GM18526 (cell line): ENCODE data around the gene CCDC86.

ENCODE experiments used
- POLR2A ChIP-seq: IDR thresholded peaks from 3 replicates; pipeline ENCODE4 v1.6.1; 2011; ENCODE audit not compliant: insufficient read length; ENCODE audit errors: extremely low read depth

The CCDC86 gene

GRCh38 chr11:60821827-60822599, 19.9 kb upstream of the CCDC86 start:
- no peak for TF ChIP-seq POLR2A

- no peak for TF ChIP-seq POLR2A
Measured at GRCh38 chr11:60825118-60825517, 16.8 kb upstream of the CCDC86 start.

GRCh38 chr11:60825790-60826189, 16.1 kb upstream of the CCDC86 start:
- no peak for TF ChIP-seq POLR2A

GRCh38 chr11:60830478-60831142, 11.3 kb upstream of the CCDC86 start:
- TF ChIP-seq POLR2A = no peak

GRCh38 chr11:60831143-60831500, 10.8 kb upstream of the CCDC86 start:
- TF ChIP-seq POLR2A = no peak

- no peak for TF ChIP-seq POLR2A
Measured at GRCh38 chr11:60831501-60832079, 10.3 kb upstream of the CCDC86 start.

GRCh38 chr11:60834742-60835533, 7.0 kb upstream of the CCDC86 start:
- no peak for TF ChIP-seq POLR2A

- no peak for TF ChIP-seq POLR2A
Measured at GRCh38 chr11:60835534-60835846, 6.4 kb upstream of the CCDC86 start.

GRCh38 chr11:60836866-60837515, 4.9 kb upstream of the CCDC86 start:
- no peak for TF ChIP-seq POLR2A

- no peak for TF ChIP-seq POLR2A
Measured at GRCh38 chr11:60838132-60838531, 3.8 kb upstream of the CCDC86 start.

GRCh38 chr11:60840470-60841430, 1.2 kb upstream of the CCDC86 start:
- TF ChIP-seq POLR2A = no peak

GRCh38 chr11:60842668-60843600, 1.0 kb downstream of the CCDC86 start:
- TF ChIP-seq POLR2A = no peak
